ENCODE measurements around the gene MANF. TPM values are rescaled to one million over a fixed set of nuclear protein-coding genes. Genes with fewer than 3 reads are reported as not detected.

MANF gene
- 28.4 and 29.7 TPM in 2 replicates for total RNA-seq
- total RNA-seq (2013), result 49.2 TPM
- 18.8 and 19.8 TPM in 2 replicates for polyA plus RNA-seq
- 15.4 and 19.8 TPM in 2 replicates for polyA minus RNA-seq

GRCh38 chr3:51384726-51385473 lies at the start of gene MANF:
Gene MANF (plus strand): TSS chr3:51385291. CDS start chr3:51385343, 52 bp downstream.
- WGBS (ENCODE audit: insufficient coverage), result under 1% methylated on average over 46 of the region's 65 CpGs
- ATAC-seq (ENCODE audit: low read depth), result peak; percentile 95
- peaks cover 42% of the 10 kb centered on the region for H3K4me1 Mint-ChIP-seq

More at GRCh38 chr3:51384726-51385473, at the start of gene MANF:
- peaks cover 7% of the 10 kb centered on the region for H4K20me1 ChIP-seq (ENCODE audit: control insufficient read depth, insufficient read depth, low read length, poor library complexity, severe bottlenecking)
- H3K79me2 ChIP-seq (ENCODE audit: control insufficient read depth, insufficient read depth, low read length), result peaks cover 41% of the 10 kb centered on the region
- intact Hi-C loops (cut with micrococcal nuclease), result loop anchor here (1.0 to 10.0 kb wide), 7 partner anchors 115 to 1090 kb away; partner anchors contain the start of genes C3orf18, DCAF1, HYAL3 and IFRD2
- Mint-ChIP-seq H3K4me3 (peak within 1 kb of the TSS; percentile 99), H3K27me3 (no peaks in the 10 kb centered on the region), H3K27ac (peak within 1 kb of the TSS; percentile 99), H3K9me3 (ENCODE audit: insufficient read depth) (no peaks in the 10 kb centered on the region)
- CTCF ChIA-PET, result interaction anchor here (1.0 to 8.6 kb wide), 6 partner anchors 13 to 817 kb away, joined by 3 to 67 read pairs (median 5); partner anchors contain the start of genes C3orf18, CISH, DCAF1 and MAPKAPK3
- peak within 1 kb of the TSS; percentile 74 to 97 (median 87) for H3K4me3 ChIP-seq (ENCODE audit: control extremely low read depth in 1 of 5, extremely low read depth in 1 of 5, insufficient read depth in 1 of 5, low read depth in 2 of 5, low read length in 4 of 5)
- H3K9ac ChIP-seq (ENCODE audit: low read length), result peak within 1 kb of the TSS; percentile 89
- H3K4me2 ChIP-seq (replicated peaks; ENCODE audit: low read depth, low read length, poor library complexity, severe bottlenecking), result peak within 1 kb of the TSS; percentile 87
- TF ChIP-seq CTCF (IDR thresholded peaks at IDR 0.05), result no peak
- no peak for TF ChIP-seq EZH2 (IDR thresholded peaks at IDR 0.05; ENCODE audit: borderline replicate concordance, insufficient read depth, low read depth, low read length, poor library complexity, severe bottlenecking)
- POLR2A ChIA-PET, result interaction anchor here (0.5 to 1.1 kb wide), 6 partner anchors 11 to 815 kb away, joined by 3 to 18 read pairs (median 4); partner anchors contain the start of genes DCAF1, HEMK1 and RRP9
- no peaks in the 10 kb centered on the region for H3K9me3 ChIP-seq (ENCODE audit: control extremely low read depth in 1 of 3, control insufficient read depth in 2 of 3, insufficient read depth in 1 of 3, low read length in 2 of 3)
- peak within 1 kb of the TSS; percentile 82 to 95 for H3K27ac ChIP-seq (ENCODE audit: low read length in 2 of 2)
- peak within 1 kb of the TSS; percentile 96 for H2AFZ ChIP-seq (ENCODE audit: insufficient read depth, low read depth, low read length, poor library complexity, severe bottlenecking)
- H3K36me3 ChIP-seq (replicated peaks in 1 of 2; ENCODE audit: control extremely low read depth in 1 of 2, control insufficient read depth in 1 of 2, extremely low read depth in 1 of 2, insufficient read depth in 2 of 2, low read length in 1 of 2), result peaks cover 0 to 18% of the 10 kb centered on the region in 2 experiments
- H3K27me3 ChIP-seq (replicated peaks in 1 of 4; ENCODE audit: control extremely low read depth in 1 of 4, control insufficient read depth in 3 of 4, insufficient read depth in 4 of 4, low read length in 3 of 4), result no peaks in the 10 kb centered on the region
- H3K4me1 ChIP-seq (ENCODE audit: control insufficient read depth in 2 of 2, insufficient read depth in 2 of 2, low read length in 2 of 2), result peaks cover 21 to 33% of the 10 kb centered on the region in 2 donors
- DNase-seq, result peak; percentile 98
